Measurements from ENCODE around the gene PKP4.

DNA sequence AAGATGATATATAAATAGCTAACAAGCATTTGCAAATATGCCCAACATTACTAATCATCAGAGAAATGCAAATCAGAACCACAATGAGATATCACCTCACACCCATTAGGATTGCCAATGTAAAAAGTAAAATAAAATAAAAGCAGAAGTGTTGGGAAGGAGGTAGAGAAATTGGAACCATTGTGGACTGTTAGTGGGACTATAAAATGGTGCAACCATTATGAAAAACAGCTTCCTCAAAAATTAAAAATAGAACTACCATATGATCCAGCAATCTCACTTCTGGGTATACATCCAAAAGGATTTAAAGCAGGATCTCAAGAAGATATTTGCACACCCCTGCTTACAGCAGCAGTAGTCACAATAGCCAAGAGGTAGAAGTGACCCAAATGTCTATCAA, 238.6 kb downstream of the PKP4 start:
- TF ChIP-seq, protein P1, sequence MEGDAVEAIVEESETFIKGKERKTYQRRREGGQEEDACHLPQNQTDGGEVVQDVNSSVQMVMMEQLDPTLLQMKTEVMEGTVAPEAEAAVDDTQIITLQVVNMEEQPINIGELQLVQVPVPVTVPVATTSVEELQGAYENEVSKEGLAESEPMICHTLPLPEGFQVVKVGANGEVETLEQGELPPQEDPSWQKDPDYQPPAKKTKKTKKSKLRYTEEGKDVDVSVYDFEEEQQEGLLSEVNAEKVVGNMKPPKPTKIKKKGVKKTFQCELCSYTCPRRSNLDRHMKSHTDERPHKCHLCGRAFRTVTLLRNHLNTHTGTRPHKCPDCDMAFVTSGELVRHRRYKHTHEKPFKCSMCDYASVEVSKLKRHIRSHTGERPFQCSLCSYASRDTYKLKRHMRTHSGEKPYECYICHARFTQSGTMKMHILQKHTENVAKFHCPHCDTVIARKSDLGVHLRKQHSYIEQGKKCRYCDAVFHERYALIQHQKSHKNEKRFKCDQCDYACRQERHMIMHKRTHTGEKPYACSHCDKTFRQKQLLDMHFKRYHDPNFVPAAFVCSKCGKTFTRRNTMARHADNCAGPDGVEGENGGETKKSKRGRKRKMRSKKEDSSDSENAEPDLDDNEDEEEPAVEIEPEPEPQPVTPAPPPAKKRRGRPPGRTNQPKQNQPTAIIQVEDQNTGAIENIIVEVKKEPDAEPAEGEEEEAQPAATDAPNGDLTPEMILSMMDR (conservative IDR thresholded peaks at IDR 0.05), result no peak
- no peak for TF ChIP-seq EZH2 (IDR thresholded peaks at IDR 0.05; ENCODE audit: low read depth)

All from PC-9 (cell line).